ENCODE measurements around the gene FAM43B. TPM values are rescaled to one million over a fixed set of nuclear protein-coding genes. Genes with fewer than 3 reads are reported as not detected.

FAM43B gene
- polyA plus RNA-seq, 4 donors: 1.2 to 1.9 (median 1.5) TPM

DNA sequence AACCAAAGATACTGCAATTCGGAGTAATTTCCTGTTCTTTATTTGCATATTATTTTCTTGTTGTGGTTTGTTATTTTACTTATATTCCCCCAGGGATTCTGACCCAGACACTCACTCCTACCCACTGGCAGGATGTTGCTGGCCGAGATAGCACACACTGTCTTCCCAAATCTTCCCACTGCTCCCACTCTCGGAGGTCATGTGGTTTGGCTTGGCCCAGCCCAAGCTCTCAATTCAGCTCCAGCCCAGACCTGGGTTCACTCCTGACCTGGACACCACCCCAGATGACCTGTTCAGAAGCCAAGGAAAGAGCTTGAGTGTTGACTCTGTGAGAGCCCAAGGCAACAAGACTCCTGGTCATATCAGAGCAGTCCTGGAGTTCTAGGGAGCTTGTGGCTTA lies 1.2 kb upstream of the FAM43B start:
- no peak for DNase-seq (ENCODE audit: low read depth in 4 of 4, low spot score in 3 of 4)

DNA sequence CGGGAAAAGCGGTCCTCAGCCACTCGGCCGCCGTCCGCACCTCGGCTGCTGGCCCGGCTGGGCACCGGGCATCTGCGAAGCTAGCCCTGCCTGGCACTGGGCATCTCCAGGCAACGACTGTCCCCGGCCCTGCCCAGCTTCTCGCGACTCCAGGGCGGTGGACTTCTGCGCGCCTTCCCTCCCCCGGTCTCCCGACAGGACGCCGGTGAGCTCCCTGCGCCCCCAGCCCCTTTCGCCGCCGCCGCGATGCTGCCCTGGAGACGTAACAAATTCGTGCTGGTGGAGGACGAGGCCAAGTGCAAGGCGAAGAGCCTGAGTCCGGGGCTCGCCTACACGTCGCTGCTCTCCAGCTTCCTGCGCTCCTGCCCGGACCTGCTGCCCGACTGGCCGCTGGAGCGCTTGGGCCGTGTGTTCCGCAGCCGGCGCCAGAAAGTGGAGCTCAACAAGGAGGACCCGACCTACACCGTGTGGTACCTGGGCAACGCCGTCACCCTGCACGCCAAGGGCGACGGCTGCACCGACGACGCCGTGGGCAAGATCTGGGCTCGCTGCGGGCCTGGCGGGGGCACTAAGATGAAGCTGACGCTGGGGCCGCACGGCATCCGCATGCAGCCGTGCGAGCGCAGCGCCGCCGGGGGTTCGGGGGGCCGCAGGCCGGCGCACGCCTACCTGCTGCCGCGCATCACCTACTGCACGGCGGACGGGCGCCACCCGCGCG lies 514 bp downstream of the FAM43B start:
- DNase-seq (ENCODE audit: low read depth in 4 of 4, low spot score in 3 of 4): peak in 1 of 4 donors; percentile 31

DNA sequence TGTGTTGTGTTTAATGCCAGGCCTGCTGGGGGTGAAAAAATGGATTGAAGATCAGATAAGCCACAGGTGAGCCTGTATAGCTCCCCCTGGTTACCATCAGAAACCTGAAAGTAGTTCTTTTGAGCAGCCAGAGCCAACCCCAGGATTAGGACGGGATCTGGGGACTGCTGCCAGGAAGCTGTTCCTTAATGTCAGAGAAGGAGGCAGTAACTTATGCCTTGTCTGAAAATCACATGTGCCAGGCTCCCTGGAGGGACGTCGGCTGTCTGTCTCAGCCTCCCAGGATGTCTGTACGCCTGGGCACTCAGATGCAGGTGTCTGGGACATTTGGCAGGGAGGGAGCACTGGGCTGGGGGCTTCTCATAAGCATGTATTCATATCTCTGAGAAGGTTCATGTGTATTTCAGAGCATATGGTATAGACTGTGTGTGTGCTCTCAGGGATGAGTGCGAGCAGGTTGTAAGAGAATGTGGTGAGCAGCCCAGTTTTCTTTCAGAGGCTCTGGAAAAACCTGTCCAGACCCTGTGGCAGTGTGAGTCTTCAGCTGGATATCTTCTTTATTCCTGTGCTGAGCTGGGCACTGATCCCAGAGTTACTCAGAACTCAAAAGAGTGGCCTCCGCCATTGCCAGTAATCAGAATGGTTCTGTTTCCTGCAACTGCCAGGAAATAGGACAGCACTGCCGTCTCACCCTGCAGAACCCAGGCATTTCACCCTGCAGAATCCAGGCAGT lies 2.8 kb downstream of the FAM43B start:
- DNase-seq (ENCODE audit: low read depth in 4 of 4, low spot score in 3 of 4): no peak

DNA sequence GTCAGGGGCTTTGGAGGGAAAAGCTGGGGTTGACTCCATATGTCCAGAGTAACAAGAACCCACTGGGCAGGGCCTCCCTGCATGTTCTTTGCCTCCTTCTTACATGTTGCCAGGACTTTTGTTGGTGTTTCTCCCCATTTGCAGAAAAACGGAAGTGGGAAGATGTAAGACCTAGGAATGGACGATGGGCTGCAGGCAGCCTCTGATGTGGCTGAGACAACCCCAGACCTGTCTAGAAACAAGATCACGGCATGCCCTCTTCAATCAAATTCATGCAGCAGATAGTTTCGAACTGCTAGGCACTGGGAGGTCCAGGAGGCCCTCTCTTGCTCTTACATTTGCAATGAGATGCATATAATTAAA lies 3.4 kb downstream of the FAM43B start:
- DNase-seq (ENCODE audit: low read depth in 4 of 4, low spot score in 3 of 4): no peak

DNA sequence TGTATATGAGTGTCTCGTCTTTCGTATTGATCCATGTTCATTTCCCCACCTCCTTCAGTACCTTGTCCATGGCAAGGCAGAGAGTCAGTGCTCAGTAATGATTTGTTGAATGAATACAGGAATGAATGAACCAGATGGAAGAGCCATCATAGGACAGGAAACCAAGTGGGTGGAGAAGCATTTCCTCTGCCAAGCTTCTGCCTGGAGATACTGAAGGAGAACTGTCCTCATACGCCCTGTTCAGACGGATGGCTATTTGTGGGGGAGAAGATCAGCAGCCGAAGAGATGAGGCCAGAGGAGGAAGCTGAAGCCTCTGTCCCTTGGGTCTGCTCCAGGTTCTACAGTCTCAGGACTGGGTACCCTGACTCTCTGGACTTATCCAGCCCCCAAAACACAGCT lies 5.8 kb downstream of the FAM43B start:
- no peak for DNase-seq (ENCODE audit: low read depth in 4 of 4, low spot score in 3 of 4)

DNA sequence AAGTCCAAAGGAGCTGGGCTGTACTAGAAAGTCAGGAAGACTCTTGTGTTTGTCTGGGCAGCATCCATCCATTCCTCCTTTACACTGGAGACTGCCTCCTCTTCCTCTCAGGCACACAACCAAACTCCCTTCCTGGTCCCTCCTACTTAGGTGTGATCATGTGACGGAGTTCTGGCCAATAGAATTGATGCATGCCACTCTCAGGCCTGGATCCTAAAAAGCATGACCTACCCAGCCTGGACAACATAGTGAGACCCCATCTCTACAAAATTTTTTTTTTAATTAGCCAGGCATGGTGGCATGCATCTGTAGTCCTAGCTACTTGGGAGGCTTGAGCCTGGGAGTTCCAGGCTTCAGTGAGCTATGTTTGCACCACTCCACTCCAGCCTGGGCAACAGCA lies 8.6 kb downstream of the FAM43B start:
- DNase-seq (ENCODE audit: low read depth in 4 of 4, low spot score in 3 of 4): no peak

DNA sequence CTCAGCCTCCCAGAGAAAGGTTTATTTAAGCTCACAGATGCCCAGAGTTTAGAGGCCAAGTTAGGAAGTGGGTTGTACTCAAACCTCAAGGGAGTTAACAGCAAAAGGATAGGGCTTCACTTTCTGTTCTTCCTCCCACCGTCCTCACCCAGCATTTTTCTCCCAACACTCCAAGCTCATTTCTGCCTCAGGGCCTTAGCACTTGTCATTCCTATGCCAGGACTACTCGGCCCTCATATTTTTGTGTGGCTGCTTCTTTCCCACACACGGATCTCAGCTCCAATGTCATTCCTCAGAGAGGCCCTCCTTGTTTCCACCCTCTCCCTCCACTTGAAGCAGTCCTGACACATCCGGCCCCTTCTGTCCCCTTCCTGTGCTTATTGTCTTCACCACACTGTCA lies 12.9 kb downstream of the FAM43B start:
- no peak for DNase-seq (ENCODE audit: low read depth in 4 of 4, low spot score in 3 of 4)

DNA sequence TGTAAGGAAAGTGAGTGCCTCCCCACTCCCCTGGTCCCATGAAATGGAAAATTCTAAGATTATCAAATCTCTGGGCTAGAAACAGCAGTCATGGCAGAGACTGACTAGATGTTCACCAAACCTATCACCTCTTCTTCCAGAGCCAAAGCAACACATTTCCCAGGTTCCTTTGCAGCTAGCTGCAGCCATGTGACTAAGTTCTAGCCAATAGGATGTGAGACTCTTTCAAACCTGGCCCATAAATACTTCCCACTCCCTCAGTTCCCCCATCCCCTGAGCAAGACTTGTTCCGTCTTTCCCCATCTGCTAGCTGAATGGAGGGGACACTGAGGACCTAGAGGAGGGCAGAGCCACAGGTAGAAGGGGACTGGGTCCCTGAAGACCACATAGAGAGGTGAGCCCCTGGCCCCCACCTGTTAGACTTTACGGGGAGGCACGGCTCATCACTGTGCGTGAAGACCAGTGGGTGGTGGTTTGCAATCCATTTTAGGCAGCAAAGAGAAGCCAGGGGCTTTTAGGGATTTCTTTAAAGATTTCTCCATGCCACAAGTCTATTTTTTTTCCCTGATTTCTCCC lies 17.2 kb downstream of the FAM43B start:
- DNase-seq (ENCODE audit: low read depth in 4 of 4, low spot score in 3 of 4): no peak

DNA sequence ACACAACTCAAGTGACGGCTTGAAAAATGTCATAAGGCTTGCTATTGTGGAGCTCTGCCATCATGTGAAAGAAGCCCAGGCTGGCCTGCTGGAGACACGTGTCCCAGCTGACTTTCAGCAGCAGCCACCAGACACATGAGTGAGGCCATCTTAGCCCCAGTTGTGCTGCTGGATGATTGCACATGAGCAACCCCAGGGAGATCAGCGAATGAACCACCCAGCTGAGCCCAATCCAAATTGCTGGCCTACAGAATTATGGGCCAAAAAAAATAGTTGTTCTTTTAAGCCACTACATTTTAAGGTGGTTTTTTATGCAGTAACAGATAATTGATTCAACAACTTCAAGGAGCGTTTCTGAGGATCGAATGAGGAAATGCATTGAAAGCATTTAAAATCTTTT lies 19.1 kb downstream of the FAM43B start:
- DNase-seq (ENCODE audit: low read depth in 4 of 4, low spot score in 3 of 4): no peak

DNA sequence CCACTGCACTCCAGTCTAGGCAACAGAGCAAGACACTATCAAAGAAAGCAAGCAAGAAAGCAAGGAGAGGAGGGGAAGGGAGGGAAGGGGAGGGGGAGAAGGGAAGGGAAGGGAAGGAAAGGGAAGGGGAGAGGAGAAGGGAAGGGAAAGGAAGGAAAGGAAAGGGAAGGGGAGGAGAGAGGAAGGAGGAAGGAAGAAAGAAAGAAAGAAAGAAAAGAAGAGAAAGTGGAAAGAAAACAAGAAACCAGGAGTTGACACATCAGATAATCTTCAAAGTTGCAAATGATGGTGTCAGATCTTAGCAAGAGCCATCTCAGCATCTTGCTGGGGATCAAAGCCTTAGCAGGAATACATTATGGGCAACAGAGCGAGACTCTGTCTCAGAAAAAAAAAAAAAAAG lies 21.6 kb downstream of the FAM43B start:
- no peak for DNase-seq (ENCODE audit: low read depth in 4 of 4, low spot score in 3 of 4)

DNA sequence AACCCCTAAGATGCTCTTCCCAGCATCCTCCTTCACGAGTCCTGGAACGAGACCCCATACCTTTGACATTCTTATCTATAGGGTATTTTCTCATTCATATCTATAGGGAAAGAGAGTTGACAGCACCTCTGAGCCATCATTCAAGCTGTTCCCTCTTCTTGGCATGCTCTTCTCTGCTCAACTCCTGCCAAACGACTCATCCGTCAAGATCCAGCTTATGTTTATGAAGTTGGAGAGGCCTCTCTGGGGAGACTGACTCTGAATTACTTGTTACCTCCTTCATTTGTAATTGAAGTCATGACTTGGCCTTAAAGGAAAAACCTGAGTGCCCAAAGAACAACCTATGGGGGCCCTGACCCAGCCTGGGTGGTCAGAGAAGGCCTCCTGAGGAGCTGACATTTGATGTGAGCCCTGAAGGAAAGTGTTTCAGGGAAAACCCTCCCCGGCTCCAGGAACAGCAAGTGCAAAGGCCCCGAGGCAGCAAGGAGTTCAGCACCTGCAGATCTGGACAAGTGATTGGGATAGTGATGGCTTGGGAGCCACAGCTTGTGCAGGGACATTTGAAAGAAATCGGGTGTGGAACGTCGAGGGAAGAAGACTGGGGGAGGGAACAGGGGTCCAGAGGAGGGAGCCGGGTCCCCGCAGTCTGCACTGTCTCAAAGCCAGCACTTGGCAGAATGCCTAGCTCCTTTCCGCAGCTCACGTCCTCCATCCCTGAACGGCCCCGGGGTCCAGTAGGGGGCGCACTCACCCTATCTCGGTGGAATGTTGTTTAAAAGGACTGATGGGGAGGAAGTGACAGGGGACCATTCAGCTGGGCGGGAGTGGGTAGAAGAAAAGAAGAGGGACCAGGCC lies 22.5 kb downstream of the FAM43B start:
- DNase-seq (ENCODE audit: low read depth in 4 of 4, low spot score in 3 of 4): peak in 2 of 4 donors; percentile 72 to 79

DNA sequence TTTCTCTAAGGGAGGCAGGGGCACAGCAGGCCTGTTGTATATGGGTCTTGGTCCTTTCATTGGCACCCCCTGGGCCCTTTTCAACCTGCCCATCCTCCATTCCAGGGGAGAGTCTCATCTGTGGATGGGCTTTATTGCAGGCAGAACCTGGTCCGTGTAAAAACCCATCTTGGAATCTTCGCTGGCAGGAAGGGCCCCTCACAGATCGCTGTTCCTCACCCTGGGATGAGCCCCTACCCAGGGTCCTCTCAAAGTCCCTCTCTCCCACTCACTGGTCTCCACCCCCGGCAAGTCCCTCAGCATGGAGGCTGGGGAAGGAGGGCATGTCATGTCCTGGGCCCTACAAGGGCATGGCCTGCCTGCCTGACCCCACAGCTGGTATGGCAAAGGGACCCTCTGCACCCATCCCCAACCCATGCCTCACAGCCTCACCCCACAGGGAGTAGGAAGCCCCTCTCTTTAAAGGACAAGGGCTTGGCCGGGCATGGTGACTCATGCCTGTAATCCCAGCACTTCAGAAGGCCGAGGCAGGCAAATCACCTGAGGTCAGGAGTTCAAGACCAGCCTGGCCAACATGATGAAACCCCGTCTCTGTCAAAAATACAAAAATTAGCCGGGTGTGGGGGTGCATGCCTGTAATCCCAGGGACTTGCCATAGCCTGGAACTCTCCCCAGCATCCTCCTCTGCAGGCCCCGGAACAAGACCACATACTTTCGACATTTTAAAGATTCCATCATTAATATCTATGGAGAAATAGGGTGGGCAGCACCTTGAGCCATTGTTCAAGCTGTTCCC lies 23.4 kb downstream of the FAM43B start:
- no peak for DNase-seq (ENCODE audit: low read depth in 4 of 4, low spot score in 3 of 4)

DNA sequence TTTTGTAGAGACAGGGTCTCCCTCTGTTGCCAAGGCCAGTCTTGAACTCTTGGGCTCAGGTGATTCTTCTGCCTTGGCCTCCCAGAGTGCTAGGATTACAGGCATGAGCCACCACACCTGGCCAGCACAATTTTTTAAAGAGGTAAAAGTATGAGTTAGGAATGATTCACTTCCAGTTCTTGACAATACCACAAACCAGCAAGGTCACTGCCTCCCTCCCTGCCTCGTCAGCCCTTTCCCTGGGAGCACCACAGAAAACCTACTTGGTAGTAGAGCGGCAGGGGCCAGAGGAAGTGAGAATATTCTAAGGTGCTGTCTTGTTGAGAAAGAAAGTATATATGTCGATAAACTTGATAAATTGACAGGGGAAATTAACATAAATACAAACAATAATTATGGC lies 25.7 kb downstream of the FAM43B start:
- no peak for DNase-seq (ENCODE audit: low read depth in 4 of 4, low spot score in 3 of 4)

DNA sequence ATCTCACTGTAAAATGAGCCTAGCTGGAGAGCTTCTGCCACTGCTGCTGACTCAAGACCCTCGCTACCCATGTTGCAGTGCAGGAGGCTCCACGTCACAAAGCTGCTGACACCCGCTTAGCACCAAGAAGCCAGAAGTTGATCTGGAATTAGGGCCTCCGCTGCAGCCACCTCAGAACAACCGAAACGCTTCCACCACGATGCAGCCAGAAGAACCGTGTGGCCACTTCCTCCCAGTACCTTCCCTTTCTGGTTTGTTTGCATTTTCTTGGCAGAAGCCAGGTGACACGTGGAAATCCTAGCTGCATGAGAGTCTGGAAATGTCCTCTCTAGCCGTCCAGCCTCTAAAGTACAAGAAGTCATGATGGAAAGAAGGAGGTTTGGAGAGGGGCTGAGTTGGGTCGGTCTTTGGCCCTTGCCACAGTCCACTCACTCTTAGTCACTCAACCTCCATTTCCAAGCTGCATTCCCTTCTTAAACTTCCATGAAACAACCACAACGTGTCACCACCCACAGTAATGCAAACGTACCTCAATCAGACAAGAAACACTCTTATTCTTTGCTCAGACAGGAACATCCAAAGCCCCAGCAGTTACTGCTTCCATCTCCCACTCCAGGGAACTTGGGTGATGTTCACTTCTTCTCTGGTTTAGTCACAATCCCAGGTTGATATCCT lies 26.5 kb downstream of the FAM43B start:
- no peak for DNase-seq (ENCODE audit: low read depth in 4 of 4, low spot score in 3 of 4)

DNA sequence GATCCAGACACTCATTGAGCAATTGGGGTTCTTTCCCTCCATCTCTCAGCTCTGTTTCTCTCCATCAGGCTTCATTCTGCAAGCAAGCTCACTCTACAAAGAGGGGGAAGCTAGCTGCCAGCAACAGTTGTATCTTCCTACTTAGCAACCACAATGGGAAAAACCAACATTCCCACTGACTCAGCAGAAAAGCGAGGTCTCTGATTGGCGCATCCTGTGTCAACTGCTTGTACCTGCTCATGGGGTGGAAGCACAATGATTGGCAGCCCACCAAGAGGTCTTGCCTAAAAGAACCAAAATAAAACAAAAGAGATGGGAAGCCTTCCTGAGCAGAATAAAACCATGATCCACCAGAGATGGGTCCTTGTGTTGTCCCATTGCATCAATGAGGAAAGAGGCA lies 32.5 kb downstream of the FAM43B start:
- no peak for DNase-seq (ENCODE audit: low read depth in 4 of 4, low spot score in 3 of 4)

DNA sequence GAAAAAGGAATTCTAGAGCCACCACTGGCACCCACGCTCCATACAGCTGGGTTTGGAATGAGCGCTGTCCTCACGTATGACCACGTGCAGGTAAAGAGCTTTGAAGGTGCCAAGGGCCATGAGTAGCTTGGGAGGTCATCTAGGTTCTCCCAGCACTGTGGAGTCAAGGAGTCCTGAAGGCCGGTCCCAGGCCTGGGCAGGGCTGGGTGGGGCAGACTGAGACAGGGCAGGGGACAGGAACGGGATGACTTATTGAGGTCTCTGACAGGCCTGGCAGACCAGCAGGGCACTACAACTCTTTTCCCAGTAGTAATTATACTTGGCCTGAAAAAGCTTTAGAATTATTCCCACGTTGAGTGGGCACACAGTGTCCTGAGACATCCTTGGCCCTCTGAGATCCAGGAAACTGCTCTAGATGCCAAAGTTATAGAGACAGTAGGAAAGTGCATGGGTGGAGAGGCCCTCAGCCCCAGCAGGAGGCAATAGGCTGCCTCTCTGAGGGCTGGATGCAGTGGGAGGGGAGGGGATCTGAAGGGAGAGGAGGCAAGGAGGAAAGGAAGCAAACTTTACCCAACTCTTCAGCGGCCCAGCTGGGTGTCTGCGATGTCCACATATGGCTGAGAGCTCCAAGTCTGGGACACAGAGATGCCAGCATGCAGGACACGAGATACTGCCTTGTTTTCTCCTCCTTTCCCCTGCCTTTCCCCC lies 34.7 kb downstream of the FAM43B start:
- DNase-seq (ENCODE audit: low read depth in 4 of 4, low spot score in 3 of 4): no peak

DNA sequence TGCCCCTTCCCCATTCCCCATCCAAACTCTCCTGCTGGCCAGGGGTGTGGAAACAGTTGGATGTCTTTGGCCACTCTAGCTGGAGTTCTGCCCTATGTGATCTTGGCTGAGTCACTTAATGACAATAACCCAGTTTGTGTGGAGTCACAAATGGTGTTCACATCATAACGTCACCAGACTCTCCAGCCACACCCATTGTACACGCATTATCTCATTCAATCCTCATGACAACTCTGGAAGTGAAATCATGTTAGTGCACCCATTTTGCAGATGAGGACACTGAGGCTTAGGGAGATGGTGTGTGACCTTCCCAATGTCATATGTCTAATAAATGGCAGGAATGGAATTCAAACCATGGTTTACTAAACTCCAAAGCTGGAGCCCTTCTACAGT lies 35.3 kb downstream of the FAM43B start:
- no peak for DNase-seq (ENCODE audit: low read depth in 4 of 4, low spot score in 3 of 4)

DNA sequence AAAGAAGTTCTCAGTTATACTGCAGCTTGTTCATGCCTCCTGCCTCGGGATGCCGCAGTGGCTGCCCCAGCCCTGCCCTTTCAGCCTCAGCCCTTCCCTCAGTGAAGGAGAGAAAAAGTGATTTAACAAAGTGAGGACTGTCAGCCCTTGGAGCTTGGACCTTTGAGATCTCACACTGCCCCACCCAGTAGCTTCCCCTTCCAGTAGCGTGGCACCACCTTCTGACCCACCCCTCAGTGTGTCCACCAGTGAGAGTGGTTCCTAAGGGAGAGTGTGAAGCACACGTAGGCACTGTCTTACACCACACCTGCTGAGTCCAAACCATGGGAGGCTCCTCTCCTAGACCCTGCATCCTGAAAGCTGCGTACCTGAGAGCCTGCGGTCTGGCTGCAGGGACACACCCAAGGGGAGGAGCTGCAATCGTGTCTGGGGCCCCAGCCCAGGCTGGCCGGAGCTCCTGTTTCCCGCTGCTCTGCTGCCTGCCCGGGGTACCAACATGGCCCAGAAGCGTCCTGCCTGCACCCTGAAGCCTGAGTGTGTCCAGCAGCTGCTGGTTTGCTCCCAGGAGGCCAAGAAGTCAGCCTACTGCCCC lies 36.4 kb downstream of the FAM43B start, which contains the start of gene CDA:
Gene CDA (plus strand): TSS at position 464 of the 592 bp plus-strand sequence. CDS start 33 bp downstream, at position 497.
- no peak for DNase-seq (ENCODE audit: low read depth in 4 of 4, low spot score in 3 of 4)
